Omental fat pad (tissue), 4 donors: ENCODE results near the gene EDIL3. TPM values are rescaled to one million over a fixed set of nuclear protein-coding genes. Genes with fewer than 3 reads are reported as not detected.
"Not testable (repeated sequence)": the region's sequence is repeated elsewhere in the genome, so short reads cannot be mapped to it uniquely, and the experiment has no call there.

Source experiments
- ATAC-seq: fragments of 150-250 bp; one replicate; pipeline ENCODE4 v1.9.1; 2016; ENCODE audit warnings: mild to moderate bottlenecking, moderate library complexity; ENCODE audit not compliant: low FRiP score
- DNase-seq: peaks from one replicate; pipeline ENCODE4 v3.0.0-alpha.2; 2019; ENCODE audit warnings: low spot score
- total RNA-seq, 4 donors: library from RNA; depleted of rRNA; stranded (reverse); fragments of >200 nt; gene quantifications; one replicate each; pipeline ENCODE4 v1.1.0, GENCODE V29; 2016
- TF ChIP-seq, protein P1 (sequence below), 3 donors: fragments of 450-650 bp; IDR thresholded peaks; one replicate each; pipeline ENCODE4 v1.5.1; 2016 to 2017; ENCODE audit warnings: antibody characterized with exemption in 3 of 3, mild to moderate bottlenecking in 3 of 3, moderate library complexity in 2 of 3

Gene EDIL3
- total RNA-seq, 4 donors from 2014 or later: 2.3 to 22.4 (median 4.2) TPM

DNA sequence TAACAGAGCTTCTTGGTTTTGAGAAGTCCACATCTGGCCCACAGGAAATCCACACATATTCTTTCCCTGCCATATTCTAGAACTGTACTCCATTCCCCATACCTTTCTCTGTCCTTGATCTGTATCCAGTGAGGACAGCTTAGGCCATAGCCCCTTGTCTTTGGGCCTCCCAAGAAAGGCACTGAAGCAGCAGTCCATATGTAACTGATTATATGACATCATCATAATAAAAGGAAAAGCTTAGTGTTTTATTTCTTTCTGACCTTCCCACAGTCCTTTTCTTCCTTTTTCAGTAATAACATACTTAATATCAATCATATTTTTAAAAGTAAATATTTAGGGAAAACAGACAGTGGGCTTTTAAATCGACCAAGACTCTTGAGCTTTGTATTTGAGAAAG is 222.0 kb downstream of the EDIL3 start:
- no peak for DNase-seq
- TF ChIP-seq, protein P1, sequence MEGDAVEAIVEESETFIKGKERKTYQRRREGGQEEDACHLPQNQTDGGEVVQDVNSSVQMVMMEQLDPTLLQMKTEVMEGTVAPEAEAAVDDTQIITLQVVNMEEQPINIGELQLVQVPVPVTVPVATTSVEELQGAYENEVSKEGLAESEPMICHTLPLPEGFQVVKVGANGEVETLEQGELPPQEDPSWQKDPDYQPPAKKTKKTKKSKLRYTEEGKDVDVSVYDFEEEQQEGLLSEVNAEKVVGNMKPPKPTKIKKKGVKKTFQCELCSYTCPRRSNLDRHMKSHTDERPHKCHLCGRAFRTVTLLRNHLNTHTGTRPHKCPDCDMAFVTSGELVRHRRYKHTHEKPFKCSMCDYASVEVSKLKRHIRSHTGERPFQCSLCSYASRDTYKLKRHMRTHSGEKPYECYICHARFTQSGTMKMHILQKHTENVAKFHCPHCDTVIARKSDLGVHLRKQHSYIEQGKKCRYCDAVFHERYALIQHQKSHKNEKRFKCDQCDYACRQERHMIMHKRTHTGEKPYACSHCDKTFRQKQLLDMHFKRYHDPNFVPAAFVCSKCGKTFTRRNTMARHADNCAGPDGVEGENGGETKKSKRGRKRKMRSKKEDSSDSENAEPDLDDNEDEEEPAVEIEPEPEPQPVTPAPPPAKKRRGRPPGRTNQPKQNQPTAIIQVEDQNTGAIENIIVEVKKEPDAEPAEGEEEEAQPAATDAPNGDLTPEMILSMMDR (IDR thresholded peaks at IDR 0.05): no peak
- ATAC-seq: no peak

DNA sequence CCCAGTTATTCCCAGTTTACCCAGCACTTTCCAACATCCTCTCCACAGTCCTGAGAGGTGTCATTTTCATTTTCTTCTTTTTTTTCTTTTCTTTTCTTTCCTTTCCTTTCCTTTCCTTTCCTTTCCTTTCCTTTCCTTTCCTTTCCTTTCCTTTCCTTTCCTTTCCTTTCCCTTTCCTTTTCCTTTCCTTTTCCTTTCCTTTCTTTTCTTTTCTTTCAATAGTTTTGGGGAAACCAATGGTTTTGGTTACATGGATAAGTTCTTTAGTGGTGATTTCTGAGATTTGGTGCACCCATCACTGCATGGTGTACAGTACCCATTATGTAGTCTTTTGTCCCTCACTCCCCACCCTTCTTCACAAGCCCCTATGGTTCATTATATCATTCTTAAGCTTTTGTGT is 224.0 kb downstream of the EDIL3 start:
- not testable (repeated sequence) for ATAC-seq, DNase-seq

DNA sequence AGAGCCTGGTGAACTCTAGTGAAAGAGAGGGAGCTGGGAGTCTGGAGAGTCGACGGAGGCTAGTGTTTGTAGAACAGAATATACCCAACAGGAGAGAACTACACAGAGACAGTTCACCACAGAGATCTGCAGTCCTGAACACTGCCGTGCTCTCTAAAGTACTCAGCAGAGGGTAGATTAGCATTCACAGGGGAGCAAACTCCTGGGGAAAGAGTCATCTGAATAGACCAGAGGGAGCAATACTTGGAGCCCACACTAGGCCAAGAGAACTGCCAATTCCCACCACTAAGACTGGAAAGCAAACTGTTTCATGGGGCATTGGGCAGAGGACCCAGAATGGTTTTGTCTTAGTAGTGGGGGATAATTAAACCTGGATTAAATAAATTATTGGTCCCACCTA is 235.6 kb downstream of the EDIL3 start:
- TF ChIP-seq, protein P1 (IDR thresholded peaks at IDR 0.05): no peak
- DNase-seq (no peak), ATAC-seq (no peak)

DNA sequence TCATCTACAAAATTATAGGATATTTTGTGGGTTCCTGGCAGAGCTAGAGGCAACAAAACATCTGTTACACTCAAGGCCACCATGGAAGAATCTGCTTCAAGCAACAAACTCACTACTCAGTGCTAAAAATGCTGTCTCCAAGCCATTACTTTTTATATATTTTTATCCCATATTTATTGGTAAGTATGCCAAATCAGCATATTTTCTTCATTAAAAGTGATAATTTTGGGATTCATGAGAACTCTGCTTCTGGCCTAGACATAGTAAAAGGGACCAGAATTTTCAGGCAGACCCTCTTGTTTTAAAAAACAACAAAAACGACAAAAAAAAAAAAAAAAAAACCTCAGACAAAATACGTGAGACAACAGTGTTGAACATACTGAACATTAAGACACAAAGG is 236.0 kb downstream of the EDIL3 start:
- DNase-seq: no peak
- ATAC-seq: no peak
- TF ChIP-seq, protein P1 (IDR thresholded peaks at IDR 0.05): no peak

DNA sequence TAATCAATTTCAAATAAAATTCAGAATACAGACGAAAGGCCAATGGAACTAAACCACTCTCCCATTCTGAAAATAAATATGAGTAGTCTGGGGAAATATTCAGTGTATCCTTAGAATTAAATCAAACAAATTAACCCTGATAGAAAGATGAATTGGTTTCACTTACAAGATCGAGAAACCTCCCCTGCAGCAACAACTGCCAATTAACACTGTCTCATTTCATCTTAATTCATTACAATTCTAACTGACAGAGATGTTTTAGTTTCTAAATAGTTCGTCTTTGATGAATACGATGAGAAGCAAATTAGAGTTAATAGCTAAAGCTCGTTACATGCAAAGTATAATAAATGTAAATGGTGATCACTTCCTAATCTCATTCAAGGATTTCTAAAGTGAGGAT is 247.1 kb downstream of the EDIL3 start:
- ATAC-seq: no peak
- TF ChIP-seq, protein P1 (IDR thresholded peaks at IDR 0.05): no peak
- DNase-seq: no peak

DNA sequence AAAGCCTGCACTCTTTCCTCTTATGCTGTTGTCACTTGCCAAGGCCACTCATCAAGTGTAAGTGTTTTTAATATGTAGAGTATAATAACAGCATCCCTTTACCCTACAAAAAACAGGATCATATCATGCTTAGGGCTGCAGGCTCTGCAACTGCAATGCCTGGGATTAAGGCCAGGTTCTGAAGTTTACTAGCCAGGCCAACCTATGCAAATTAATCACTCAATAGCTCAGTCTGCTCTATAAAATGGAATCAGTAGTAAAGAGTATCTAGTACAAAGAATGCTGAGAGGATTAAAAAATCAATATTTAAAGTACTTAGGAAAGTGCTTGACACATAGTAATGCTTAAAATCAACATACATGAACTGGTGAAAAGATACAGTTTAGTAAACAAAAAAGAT is 253.3 kb downstream of the EDIL3 start:
- ATAC-seq (no peak), DNase-seq (no peak)

DNA sequence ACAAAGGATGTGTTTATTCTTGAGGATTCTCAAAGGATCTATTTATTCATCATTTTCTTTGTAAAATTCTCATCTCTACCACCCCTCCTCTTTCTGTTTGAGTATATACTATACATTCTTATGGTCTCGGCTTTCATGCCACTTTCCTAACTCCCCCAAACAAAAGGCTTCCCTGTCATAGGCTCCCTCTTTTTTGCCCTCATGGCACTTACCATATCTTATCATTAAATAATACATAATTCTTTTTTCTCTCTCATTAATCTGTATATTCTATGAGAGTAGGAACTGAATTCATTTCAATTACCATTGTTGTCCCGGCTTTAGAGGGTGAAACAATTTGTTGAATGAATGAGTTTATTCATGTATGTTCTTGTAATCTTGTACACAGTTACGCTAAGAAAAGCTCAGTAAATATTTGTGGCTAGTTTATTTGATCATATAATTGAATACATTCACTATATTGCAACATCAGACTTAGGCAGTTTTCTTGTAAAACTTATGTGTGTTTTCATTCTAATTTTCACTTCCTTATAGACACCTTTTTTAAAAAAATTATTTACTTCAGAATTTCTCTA is 254.6 kb downstream of the EDIL3 start:
- DNase-seq (no peak), ATAC-seq (no peak)
- TF ChIP-seq, protein P1 (IDR thresholded peaks at IDR 0.05): no peak

More for the DNA sequence above, 253.3 kb downstream of the EDIL3 start:
- TF ChIP-seq, protein P1 (IDR thresholded peaks at IDR 0.05): no peak
